Nephron (organoid): ENCODE measurements around the gene PCP4.

Source experiments
- H3K27ac Mint-ChIP-seq, 3 experiments: 2 replicates each; pipeline ENCODE4 v1.8.0; 2020; ENCODE audit warnings: mixed read lengths in 3 of 3, mild to moderate bottlenecking in 2 of 3, moderate library complexity in 1 of 3
- H3K27me3 Mint-ChIP-seq: 2 replicates; pipeline ENCODE4 v1.8.0; 2021; ENCODE audit warnings: low read depth, mild to moderate bottlenecking, moderate library complexity, mixed read lengths
- H3K36me3 Mint-ChIP-seq: 2 replicates; pipeline ENCODE4 v1.8.0; 2020; ENCODE audit warnings: low read depth, mixed read lengths
- H3K4me1 Mint-ChIP-seq: 2 replicates; pipeline ENCODE4 v1.8.0; 2020; ENCODE audit warnings: mixed read lengths
- H3K4me3 Mint-ChIP-seq, 3 experiments: 2 replicates each; pipeline ENCODE4 v1.8.0; 2020; ENCODE audit warnings: mild to moderate bottlenecking in 3 of 3, mixed read lengths in 3 of 3, moderate library complexity in 2 of 3
- H3K9me3 Mint-ChIP-seq: 2 replicates; pipeline ENCODE4 v1.8.0; 2020; ENCODE audit warnings: mixed read lengths
- TF ChIP-seq, protein P1 (sequence below), 3 experiments: fragments of 200-600 bp; sonication (generic); IDR thresholded peaks; one replicate each; pipeline ENCODE4 v1.5.0; 2021; ENCODE audit warnings: antibody characterized with exemption in 3 of 3; ENCODE audit not compliant: unreplicated experiment in 3 of 3

PCP4 gene

GRCh38 chr21:39911286-39912199 is 44.3 kb downstream of the PCP4 start:
- peaks cover 28% of the 10 kb centered on the region for H3K4me1 Mint-ChIP-seq
- H3K4me3 Mint-ChIP-seq, result no peak overlapping the region
- peaks cover under 1% of the 10 kb centered on the region for H3K36me3 Mint-ChIP-seq
- no peaks in the 10 kb centered on the region for H3K9me3 Mint-ChIP-seq
- no peak overlapping the region for H3K27ac Mint-ChIP-seq
- TF ChIP-seq, protein P1, sequence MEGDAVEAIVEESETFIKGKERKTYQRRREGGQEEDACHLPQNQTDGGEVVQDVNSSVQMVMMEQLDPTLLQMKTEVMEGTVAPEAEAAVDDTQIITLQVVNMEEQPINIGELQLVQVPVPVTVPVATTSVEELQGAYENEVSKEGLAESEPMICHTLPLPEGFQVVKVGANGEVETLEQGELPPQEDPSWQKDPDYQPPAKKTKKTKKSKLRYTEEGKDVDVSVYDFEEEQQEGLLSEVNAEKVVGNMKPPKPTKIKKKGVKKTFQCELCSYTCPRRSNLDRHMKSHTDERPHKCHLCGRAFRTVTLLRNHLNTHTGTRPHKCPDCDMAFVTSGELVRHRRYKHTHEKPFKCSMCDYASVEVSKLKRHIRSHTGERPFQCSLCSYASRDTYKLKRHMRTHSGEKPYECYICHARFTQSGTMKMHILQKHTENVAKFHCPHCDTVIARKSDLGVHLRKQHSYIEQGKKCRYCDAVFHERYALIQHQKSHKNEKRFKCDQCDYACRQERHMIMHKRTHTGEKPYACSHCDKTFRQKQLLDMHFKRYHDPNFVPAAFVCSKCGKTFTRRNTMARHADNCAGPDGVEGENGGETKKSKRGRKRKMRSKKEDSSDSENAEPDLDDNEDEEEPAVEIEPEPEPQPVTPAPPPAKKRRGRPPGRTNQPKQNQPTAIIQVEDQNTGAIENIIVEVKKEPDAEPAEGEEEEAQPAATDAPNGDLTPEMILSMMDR (IDR thresholded peaks at IDR 0.05; ENCODE audit: unreplicated experiment in 3 of 3), result peak in 2 of 3 experiments; percentile 20 to 34
- peaks cover 5% of the 10 kb centered on the region for H3K27me3 Mint-ChIP-seq

- Mint-ChIP-seq H3K4me3 (no peak overlapping the region), H3K36me3 (peaks cover 3% of the 10 kb centered on the region)
These were observed 46.6 kb downstream of the PCP4 start for GRCh38 chr21:39913706-39914305.

GRCh38 chr21:39915881-39916280 is 48.6 kb downstream of the PCP4 start:
- Mint-ChIP-seq H3K36me3 (peaks cover 3% of the 10 kb centered on the region), H3K9me3 (no peaks in the 10 kb centered on the region), H3K4me1 (peaks cover 17% of the 10 kb centered on the region), H3K27ac (no peak overlapping the region), H3K27me3 (peaks cover 16% of the 10 kb centered on the region), H3K4me3 (no peak overlapping the region)
- TF ChIP-seq, protein P1 (IDR thresholded peaks at IDR 0.05; ENCODE audit: unreplicated experiment in 3 of 3), result no peak

More at GRCh38 chr21:39913706-39914305, 46.6 kb downstream of the PCP4 start:
- H3K9me3 Mint-ChIP-seq, result no peaks in the 10 kb centered on the region
- TF ChIP-seq, protein P1 (IDR thresholded peaks at IDR 0.05; ENCODE audit: unreplicated experiment in 3 of 3), result no peak
- peaks cover 17% of the 10 kb centered on the region for H3K4me1 Mint-ChIP-seq
- no peak overlapping the region for H3K27ac Mint-ChIP-seq
- H3K27me3 Mint-ChIP-seq, result peaks cover 13% of the 10 kb centered on the region

- Mint-ChIP-seq H3K4me3 (no peak overlapping the region), H3K27ac (no peak overlapping the region), H3K4me1 (peaks cover 8% of the 10 kb centered on the region), H3K9me3 (no peaks in the 10 kb centered on the region), H3K36me3 (peaks cover 3% of the 10 kb centered on the region), H3K27me3 (peaks cover 16% of the 10 kb centered on the region)
- TF ChIP-seq, protein P1 (IDR thresholded peaks at IDR 0.05; ENCODE audit: unreplicated experiment in 3 of 3), result no peak
These were observed 51.3 kb downstream of the PCP4 start for GRCh38 chr21:39918558-39918957.

- Mint-ChIP-seq H3K27ac (no peak overlapping the region), H3K9me3 (no peaks in the 10 kb centered on the region), H3K4me3 (no peak overlapping the region), H3K36me3 (no peaks in the 10 kb centered on the region), H3K27me3 (peaks cover 10% of the 10 kb centered on the region), H3K4me1 (no peaks in the 10 kb centered on the region)
- TF ChIP-seq, protein P1 (IDR thresholded peaks at IDR 0.05; ENCODE audit: unreplicated experiment in 3 of 3), result no peak
These were observed 56.2 kb downstream of the PCP4 start for GRCh38 chr21:39923476-39923875.
